Smooth muscle cell (in vitro differentiated cells): ENCODE results near the gene RARG. TPM values are rescaled to one million over a fixed set of nuclear protein-coding genes. Genes with fewer than 3 reads are reported as not detected.

Source experiments
- DNase-seq: peaks from one replicate; lab custom pipeline; 2025; ENCODE audit not compliant: unreplicated experiment; lab: John Stamatoyannopoulos, UW
- H2AFZ ChIP-seq: fragments of 200-600 bp; sonication (generic); 2 replicates; pipeline ENCODE4 v1.6.0; 2016; ENCODE audit warnings: antibody characterized with exemption, low read depth, mild to moderate bottlenecking
- H3F3A ChIP-seq: fragments of 200-600 bp; sonication (generic); 2 replicates; pipeline ENCODE4 v1.6.0; 2017; ENCODE audit warnings: antibody characterized with exemption, low read depth
- H3K27ac ChIP-seq: fragments of 200-600 bp; sonication (generic); 2 replicates; pipeline ENCODE4 v1.5.1; 2016; ENCODE audit warnings: low read depth, mild to moderate bottlenecking
- H3K27me3 ChIP-seq: fragments of 200-600 bp; sonication (generic); 2 replicates; pipeline ENCODE4 v1.6.1; 2016; ENCODE audit warnings: low read depth, mild to moderate bottlenecking
- H3K36me3 ChIP-seq: fragments of 200-600 bp; sonication (generic); 2 replicates; pipeline ENCODE4 v1.5.1; 2016; ENCODE audit warnings: low read depth
- H3K4me1 ChIP-seq: fragments of 200-600 bp; sonication (generic); 2 replicates; pipeline ENCODE4 v1.5.1; 2016; ENCODE audit warnings: low read depth
- H3K4me2 ChIP-seq: fragments of 200-600 bp; sonication (generic); 2 replicates; pipeline ENCODE4 v1.6.0; 2016; ENCODE audit warnings: mild to moderate bottlenecking
- H3K4me3 ChIP-seq: fragments of 200-600 bp; sonication (generic); 2 replicates; pipeline ENCODE4 v1.5.1; 2016; ENCODE audit warnings: mild to moderate bottlenecking
- H3K79me2 ChIP-seq: fragments of 200-600 bp; sonication (generic); 2 replicates; pipeline ENCODE4 v1.6.0; 2016; ENCODE audit warnings: low read depth, mild to moderate bottlenecking
- H3K9ac ChIP-seq: fragments of 200-600 bp; sonication (generic); 2 replicates; pipeline ENCODE4 v1.6.0; 2016; ENCODE audit warnings: low read depth
- H3K9me3 ChIP-seq: fragments of 200-600 bp; sonication (generic); replicated peaks from 2 replicates; pipeline ENCODE4 v1.5.1; 2016; ENCODE audit warnings: low read depth
- H4K20me1 ChIP-seq: fragments of 200-600 bp; sonication (generic); 2 replicates; pipeline ENCODE4 v1.6.0; 2016; ENCODE audit warnings: low read depth
- WGBS: methylation state at CpG from one replicate; pipeline ENCODE4 v1.1.7; 2016; ENCODE audit warnings: low lambda C conversion rate; 5-methylcytosine and 5-hydroxymethylcytosine counted together
- polyA plus RNA-seq: library from polyadenylated mRNA; unstranded; fragments of >200 nt; fragmentation: Nextera tagmentation; extraction: Ambion mirVana; gene quantifications from 2 replicates; pipeline ENCODE4 v1.2.1, GENCODE V29; 2016
- total RNA-seq: library from RNA; depleted of rRNA; stranded (reverse); fragments of >200 nt; gene quantifications from 2 replicates; pipeline ENCODE4 v1.2.3, GENCODE V29; 2014
- TF ChIP-seq, protein P1 (sequence below): fragments of 200-600 bp; sonication (generic); IDR thresholded peaks from 2 replicates; pipeline ENCODE4 v1.5.1; 2017; ENCODE audit warnings: borderline replicate concordance, mild to moderate bottlenecking, antibody characterized with exemption; ENCODE audit not compliant: insufficient read depth, poor library complexity, severe bottlenecking

The RARG gene
- total and polyA plus RNA-seq, 2 experiments from 2014 or later = 21.8 to 32.9 TPM

DNA sequence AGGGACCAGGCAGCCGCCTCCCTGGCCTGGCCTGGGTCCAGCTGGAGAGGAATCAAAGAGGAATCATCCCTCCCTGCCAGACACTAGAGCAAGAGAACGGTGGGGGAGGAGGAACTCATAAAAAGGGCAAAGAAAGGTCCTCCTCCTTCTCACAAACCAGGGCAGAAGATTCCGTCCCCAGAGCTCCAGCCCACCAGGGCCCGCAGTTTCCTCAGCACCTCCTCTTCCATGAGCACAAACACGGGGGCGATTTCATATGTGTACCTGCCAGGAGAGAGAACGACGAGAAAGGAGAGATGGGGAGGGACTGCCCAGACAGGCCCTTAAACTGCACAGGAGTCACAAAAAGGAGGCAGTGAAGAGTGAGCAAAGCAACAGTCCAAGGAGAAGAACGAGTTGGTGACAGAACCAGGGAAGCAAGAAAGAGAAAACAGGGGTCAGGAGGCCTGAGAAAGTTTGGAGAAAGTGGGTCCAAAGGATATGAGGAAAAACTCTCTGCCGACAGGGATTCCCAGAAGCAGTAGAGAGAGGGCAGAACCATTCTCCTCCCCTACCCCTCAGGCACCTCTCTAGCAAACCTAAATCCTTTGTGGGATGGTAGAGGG, 60.2 kb downstream of the RARG start:
- Histone ChIP-seq H3F3A (no peaks in the 10 kb centered on the region), H3K79me2 (no peaks in the 10 kb centered on the region), H3K4me3 (no peak overlapping the region), H3K4me1 (peaks cover 3% of the 10 kb centered on the region), H3K36me3 (no peaks in the 10 kb centered on the region), H3K9ac (no peak overlapping the region), H3K9me3 (no peaks in the 10 kb centered on the region), H3K27ac (no peak overlapping the region), H2AFZ (no peak overlapping the region), H4K20me1 (no peaks in the 10 kb centered on the region), H3K4me2 (peak overlapping the region; percentile 59), H3K27me3 (no peaks in the 10 kb centered on the region)
- WGBS = 63% methylated on average over 10 of the region's 10 CpGs
- TF ChIP-seq, protein P1, sequence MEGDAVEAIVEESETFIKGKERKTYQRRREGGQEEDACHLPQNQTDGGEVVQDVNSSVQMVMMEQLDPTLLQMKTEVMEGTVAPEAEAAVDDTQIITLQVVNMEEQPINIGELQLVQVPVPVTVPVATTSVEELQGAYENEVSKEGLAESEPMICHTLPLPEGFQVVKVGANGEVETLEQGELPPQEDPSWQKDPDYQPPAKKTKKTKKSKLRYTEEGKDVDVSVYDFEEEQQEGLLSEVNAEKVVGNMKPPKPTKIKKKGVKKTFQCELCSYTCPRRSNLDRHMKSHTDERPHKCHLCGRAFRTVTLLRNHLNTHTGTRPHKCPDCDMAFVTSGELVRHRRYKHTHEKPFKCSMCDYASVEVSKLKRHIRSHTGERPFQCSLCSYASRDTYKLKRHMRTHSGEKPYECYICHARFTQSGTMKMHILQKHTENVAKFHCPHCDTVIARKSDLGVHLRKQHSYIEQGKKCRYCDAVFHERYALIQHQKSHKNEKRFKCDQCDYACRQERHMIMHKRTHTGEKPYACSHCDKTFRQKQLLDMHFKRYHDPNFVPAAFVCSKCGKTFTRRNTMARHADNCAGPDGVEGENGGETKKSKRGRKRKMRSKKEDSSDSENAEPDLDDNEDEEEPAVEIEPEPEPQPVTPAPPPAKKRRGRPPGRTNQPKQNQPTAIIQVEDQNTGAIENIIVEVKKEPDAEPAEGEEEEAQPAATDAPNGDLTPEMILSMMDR = no peak
- no peak for DNase-seq

DNA sequence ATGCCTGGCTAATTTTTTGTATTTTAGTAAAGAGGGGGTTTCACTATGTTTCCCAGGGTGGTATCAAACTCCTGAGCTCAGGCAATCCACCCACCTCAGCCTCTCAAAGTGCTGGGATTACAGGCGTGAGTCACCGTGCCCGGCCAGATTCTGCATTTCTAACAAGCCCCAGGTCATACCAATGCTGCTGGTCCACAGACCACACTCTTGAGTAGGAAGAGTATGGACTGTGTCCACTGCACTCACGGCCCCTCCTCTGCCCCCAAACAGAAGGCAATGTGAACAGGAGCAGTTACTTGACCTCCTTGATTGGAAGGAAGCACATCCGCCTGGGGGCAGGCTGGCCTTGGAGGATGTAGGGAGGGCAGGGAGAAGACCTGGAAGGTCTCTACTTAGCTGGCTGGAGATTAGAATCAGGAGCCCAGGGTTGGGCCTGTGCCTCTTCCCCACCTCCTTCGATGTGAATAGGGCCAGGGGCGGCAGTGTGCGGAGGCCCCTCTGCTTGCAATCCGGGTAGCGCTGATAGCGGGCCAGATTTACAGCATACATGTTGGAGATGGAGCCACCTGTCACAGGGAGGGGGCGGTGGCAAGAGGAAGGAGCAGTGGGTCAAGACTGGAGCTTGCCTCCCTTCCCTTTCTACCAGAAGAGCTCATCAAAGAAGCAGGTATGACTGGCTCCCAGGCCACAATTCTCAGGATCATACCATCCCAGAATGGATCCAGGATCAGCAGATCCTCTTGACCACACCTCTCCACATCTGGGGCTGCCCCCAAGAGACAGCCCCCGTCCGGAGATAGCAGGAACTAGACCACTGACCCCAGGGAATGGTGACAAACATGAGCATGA, 60.9 kb downstream of the RARG start:
- DNase-seq = no peak
- WGBS = 74% methylated on average over 14 of the region's 14 CpGs

DNA sequence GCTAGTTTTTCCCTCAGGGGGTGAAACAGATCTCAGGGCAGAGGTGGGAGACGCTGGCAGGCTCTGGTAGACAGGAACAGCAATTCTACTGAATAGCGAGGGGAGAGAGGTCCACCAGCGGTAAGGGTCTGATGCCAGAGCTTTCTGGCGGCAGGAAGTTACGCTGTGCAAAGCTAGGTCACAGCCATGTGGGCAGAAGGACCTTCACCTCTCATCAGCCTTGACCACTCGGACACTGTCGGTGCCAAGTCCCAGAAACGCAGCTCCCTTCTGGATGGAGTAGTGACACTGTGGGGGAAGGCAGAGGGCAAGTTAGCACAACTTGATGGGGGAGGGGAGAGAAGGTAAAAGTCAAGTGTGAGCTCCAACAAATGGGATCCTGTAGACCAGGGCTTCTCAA, 61.8 kb downstream of the RARG start:
- WGBS = 90% methylated on average over 8 of the region's 8 CpGs
- Histone ChIP-seq H3K4me1 (peaks cover 3% of the 10 kb centered on the region), H3K27me3 (no peaks in the 10 kb centered on the region), H3F3A (no peaks in the 10 kb centered on the region), H4K20me1 (no peaks in the 10 kb centered on the region), H2AFZ (no peak overlapping the region), H3K9me3 (no peaks in the 10 kb centered on the region), H3K4me2 (no peak overlapping the region), H3K79me2 (no peaks in the 10 kb centered on the region), H3K36me3 (no peaks in the 10 kb centered on the region), H3K9ac (no peak overlapping the region), H3K27ac (no peak overlapping the region), H3K4me3 (no peak overlapping the region)
- TF ChIP-seq, protein P1 = no peak
- DNase-seq = no peak

More for the DNA sequence above, 60.9 kb downstream of the RARG start:
- TF ChIP-seq, protein P1 = no peak
- Histone ChIP-seq H3K79me2 (no peaks in the 10 kb centered on the region), H3K36me3 (no peaks in the 10 kb centered on the region), H3K4me2 (peak overlapping the region; percentile 59), H3K4me1 (peaks cover 3% of the 10 kb centered on the region), H3K9ac (no peak overlapping the region), H2AFZ (no peak overlapping the region), H3K27ac (no peak overlapping the region), H3F3A (no peaks in the 10 kb centered on the region), H3K27me3 (no peaks in the 10 kb centered on the region), H3K4me3 (no peak overlapping the region), H3K9me3 (no peaks in the 10 kb centered on the region), H4K20me1 (no peaks in the 10 kb centered on the region)
